CD4-positive, alpha-beta T cell treated with Interleukin-15 for 1 hour (primary cell): ENCODE data around the gene BSPRY.
"Not testable (repeated sequence)": the region's sequence is repeated elsewhere in the genome, so short reads cannot be mapped to it uniquely, and the experiment has no call there.

ENCODE experiments used
- DNase-seq: peaks from one replicate; pipeline ENCODE4 v3.0.0-alpha.2; 2020

Gene BSPRY

DNA sequence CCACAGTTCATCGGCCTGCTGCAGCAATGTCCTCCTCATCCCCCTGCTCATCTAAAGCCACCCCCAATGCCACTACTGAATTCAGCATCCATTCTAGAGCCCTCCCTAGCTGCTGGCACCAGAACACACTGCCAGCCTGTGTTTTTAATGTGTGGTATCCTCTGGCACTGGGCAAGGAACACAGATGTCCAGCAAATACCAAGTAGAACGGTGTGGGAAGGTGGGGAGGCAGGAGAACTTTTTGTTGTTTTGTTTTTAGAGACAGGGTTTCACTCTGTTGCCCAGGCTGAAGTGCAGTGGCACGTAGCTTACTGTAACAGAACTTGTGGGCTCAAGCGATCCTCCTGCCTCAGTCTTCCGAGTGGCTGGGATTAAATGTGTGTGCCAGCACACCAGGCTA is 22.7 kb downstream of the BSPRY start:
- no peak for DNase-seq

DNA sequence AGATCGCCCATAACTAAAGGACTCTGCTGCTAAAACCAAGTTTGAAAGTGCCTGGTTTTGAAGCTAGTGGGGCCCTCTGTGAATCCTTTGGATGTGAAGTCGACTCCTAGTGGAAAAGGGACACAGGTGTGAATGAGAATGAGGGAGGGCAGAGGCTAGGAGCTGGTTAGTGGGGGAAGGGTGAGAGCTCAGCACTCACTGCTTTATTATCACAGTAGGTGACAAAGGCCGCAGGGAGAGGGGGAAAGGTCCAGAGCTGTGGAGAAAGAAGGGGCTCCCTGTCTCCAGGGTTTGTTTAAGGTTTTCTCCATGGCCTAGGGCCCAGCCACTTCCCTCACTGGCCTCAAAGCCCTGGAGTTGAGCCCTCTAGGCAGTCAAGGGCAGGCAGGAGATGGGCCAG is 23.9 kb downstream of the BSPRY start:
- no peak for DNase-seq

DNA sequence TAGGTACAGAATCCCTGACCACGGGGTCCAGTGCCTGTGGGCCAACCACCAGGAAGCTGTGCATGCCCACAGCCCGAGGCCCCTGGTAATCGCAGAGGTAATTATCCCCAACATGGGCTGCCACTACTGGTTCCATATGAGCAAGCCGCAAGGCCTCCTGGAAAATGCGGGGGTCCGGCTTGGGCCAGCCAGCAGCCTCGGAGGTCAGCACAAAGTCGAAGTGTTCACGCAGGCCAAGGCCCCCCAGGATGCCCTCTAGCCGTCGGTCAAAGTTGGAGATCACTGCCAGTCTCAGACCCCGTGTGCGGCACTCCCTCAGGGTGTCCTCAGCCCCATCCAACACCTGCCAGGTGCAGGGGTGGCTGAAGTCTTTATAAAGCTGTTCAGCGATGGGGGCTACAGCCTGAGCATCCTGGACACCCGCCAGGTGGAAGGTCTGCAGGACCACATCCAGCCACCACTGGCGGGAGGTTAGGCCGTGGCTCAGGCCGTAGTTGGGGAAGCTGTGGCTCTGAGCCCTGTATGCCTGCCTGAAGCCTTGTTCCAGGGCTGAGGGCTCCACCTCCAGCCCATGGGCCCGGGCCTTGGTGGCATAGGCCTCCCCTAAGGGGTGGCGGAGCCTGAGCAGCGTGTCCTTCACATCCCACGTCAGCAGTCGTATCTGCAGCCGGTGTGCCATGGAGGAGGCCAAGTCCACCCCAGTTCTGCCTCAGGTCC is 24.5 kb downstream of the BSPRY start:
- no peak for DNase-seq

DNA sequence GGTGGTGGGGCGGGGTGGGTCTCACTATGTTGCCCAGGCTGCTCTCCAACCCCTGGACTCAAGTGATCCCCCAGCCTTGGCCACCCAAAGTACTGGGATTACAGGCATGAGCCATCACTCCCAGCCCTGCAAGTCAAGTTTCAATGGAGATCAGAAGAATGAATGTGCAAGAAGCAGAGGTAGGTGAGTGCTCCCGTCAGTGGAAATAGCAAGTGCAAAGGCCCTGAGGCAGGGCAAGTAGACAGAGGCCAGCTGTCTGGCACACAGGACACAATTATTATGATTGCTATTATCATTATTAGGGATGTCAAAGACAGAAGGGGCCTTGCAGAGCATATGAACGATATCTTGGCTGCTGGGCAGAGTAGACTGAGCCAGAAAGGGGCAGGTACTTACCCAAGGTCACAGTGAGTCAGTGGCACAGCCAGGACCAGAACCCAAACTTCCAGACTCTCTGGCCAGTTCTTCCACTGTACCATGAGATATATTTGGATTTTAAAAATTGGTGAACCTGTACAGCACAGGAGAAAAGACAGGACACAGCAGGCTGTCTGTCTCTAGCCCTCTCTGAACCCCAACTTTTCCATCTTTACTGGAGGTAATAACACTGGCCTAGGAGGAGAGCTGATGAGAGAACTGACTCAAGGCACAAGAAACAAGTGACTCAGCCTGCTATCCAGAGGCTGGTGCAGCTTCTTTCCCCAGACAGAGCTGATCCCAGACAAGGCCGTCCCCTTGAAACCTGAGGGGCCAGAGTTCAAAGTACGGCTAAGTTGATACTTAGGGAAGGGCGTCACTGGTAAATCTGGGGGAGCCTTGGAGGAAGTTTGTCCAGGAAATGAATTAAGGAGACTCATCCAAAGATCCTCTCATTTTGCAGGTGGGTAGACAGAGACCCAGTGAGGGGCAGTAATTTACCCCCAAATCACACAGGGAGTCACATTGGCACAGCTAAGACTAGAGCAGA is 26.0 kb downstream of the BSPRY start:
- no peak for DNase-seq

DNA sequence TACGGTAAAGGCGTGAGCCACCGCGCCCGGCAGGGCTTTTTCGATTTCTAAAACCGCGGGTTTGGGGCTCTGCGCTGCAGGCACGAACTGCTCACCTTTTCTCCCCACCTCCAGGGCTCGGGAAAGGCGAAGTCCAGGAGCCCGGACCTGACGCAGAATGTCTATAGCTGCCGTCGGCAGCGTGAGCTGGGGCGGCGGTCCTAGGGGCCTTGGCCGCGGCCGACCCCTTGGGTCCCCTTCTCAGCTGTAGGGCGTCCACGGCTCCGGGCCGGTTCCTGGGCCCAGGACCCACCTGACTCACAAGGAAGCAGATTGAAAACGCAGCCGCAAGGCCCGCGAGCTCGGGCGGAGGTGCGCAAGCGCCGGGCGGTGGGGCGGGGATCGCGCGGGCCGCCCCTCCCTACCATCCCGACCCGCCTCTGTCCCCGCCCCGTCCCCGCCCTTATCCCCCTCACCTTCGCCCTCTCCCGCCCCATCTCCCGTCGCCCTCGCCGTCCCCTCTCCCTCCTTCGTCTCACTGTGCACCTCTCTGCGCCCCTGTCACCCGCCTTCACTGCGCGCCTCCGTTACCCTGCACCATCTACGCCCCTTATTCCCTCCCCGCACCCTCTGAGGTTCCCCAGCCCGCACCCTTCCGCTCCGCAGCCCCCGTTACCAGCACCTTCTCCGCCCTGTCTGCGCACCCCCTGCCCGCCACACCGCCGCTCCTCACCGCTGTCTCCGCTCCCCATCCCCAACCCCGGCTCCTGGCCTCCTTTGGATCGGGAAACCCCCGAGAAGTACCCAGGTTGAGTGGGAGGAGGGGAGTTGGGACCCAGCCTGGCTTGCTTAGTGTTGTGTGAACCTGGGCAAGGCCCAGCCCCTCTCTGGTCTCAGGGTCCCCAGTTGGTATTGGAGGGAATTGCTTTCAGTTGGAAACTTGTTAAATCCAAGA is 27.6 kb downstream of the BSPRY start, which contains the start of gene HDHD3:
Gene HDHD3 (minus strand): TSS at position 353 of the 934 bp plus-strand sequence. CDS start 2,632 bp downstream, outside the sequence.
- DNase-seq: peak; percentile 81

DNA sequence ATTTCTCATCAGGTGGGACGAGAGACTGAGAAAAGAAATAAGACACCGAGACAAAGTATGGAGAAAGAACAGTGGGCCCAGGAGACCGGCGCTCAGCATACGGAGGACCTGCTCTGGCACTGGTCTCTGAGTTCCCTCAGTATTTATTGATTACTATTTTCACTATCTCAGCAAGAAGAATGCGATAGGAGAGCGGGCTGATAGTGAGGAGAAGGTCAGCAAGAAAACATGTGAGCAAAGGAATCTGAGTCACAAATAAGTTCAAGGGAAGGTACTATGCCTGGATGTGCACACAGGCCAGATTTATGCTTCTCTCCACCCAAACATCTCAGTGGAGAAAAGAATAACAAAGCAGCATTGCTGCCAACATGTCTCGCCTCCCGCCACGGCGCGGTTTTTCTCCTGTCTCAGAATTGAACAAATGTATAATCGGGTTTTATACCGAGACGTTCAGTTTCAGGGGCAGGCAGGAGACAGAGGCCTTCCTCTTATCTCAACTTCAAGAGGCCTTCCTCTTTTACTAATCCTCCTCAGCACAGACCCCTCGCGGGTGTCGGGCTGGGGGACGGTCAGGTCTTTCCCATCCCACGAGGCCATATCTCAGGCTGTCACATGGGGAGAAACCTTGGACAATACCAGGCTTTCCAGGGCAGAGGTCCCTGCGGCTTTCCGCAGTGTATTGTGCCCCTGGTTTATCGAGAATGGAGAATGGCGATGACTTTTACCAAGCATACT is 29.9 kb downstream of the BSPRY start:
- DNase-seq: not testable (repeated sequence)

DNA sequence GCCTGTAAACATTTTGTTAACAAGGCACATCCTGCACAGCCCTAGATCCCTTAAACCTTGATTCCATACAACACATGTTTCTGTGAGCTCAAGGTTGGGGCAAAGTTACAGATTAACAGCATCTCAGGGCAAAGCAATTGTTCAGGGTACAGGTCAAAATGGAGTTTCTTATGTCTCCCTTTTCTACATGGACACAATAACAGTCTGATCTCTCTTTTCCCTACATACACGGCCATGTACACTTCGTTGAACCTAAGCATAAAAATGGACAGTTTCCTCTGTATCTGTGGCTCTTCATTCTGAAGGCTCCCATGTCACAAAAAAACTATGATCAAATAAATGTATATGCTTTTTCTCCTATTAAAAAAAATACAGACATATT is 30.5 kb downstream of the BSPRY start:
- not testable (repeated sequence) for DNase-seq

DNA sequence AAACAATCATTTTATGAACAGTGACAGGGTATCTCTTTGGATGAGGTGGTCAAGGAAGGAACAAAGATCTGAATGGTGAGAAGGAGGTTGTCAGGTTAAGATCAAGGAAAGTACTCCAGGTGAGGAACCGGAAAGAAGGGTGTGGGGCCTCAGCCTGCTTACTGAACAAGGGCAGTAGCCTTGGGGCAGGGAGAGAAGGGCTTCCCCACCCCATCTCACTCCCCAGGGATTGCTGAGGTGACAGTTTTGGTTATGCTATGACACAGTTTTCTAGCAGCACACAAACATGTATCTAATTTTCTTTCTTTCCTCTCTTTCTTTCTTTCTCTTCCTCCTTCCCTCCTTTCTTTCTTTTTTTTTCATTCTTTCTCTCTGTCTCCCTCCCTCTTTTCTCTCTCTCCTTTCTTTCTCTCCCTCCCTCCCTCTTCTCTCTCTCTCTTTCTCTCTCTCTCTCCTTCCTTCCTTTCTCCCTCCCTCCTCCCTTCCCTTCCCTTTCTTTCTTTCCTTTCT is 31.6 kb downstream of the BSPRY start:
- no peak for DNase-seq

DNA sequence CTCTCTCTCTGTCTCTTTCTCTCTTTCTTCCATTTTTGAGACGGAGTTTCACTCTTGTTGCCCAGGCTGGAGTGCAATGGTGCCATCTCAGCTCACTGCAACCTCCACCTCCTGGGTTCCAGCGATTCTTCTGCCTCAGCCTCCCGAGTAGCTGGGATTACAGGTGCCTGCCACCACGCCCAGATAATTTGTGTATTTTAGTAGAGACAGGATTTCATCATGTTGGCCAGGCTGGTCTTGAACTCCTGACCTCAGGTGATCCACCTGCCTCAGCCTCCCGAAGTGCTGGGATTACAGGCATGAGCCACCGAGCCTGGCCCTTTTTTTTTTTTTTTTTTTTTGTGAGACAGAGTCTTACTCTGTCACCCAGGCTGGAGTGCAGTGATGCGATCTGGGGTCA is 32.1 kb downstream of the BSPRY start:
- not testable (repeated sequence) for DNase-seq

DNA sequence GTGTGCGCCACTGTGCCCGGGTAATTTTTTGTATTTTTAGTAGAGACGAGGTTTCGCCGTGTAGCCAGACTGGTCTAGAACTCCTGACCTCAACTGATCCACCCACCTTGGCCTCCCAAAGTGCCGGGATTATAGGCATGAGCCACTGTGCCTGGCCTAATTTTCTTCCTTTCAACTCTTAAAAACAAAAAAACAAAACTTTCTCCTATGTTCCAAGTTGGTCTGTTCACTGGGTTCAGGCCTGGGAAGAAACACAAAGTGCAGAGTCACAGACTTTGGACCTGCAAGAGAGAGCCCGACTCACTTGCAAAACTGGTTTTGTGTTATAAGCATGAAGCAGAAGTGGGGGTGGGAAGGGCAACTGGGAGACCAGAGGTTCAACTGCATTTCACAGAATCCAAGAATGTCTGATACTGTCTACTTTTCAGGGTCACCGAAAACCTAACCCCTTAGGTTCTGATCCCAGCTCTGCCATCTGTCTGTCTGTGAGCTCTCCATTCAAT is 32.6 kb downstream of the BSPRY start:
- DNase-seq: no peak

DNA sequence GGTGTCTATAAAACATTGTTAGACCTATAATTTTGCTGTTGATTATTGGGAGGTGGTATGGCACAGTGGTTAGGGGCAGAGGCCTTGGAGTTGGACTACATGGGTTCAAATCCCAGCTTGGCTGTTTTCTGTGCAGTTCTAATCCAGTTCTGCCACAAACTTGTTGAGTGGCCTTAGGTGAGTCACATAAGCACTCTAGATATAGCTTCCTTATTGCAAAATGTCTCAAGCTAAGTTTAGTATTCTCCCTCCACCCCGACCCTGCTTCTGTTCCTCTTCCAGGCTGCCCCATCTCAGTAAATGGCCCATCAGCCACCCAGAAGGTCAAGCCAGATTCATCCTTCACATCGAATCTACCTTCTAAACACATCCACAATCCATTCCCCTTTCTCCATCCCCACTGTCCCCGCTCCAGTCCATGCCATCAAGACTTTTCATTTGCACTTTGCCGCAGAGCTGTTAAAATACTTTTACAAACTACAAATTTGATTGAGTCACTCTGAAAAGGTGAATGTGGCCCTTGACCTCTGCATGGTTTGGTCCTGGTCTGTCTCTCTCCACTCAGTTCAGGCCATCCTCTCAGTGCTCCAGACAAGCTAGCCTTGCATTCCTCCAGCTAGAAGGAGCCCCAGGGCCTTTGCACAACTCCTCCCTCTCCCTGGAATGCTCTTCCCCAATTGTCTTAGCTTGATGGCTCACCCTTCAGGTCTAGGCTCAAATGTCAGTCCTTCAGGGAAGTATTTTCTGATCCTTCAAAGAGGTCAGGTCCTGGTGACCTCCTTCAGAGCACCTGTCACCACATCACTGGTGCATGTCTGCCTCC is 37.4 kb downstream of the BSPRY start:
- no peak for DNase-seq

DNA sequence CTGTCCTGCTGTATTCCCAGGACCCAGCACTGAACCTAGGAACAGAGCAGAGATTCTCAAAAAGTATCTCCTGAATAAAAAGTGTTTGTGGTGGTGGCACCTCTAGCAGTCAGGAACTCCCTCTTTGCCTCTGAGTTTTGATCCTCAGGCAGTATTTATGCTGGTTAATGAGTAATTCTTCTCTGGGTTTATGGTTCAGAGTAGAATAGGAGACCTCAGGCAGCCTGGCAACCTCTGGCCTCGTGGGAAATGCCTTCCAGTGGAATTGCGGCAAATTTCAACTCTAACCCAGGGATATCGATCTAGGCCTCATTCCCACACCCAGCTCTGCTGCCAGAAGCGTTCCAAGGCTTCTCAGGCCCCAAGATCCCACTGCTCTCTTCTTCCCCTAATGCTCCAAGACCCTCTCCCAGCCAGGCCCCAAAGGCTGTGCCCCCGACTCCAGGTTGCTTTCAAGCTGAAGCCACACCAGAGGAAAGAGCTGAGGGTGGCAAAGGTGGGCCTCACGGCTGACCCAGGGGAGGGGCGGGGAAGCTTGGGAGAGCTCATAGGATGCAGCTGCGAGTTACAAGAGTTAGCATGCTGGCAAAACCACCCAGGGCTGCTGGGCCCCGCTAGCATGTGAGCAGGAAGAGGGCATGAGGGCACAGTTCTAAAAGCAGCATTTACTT is 38.4 kb downstream of the BSPRY start:
- no peak for DNase-seq

DNA sequence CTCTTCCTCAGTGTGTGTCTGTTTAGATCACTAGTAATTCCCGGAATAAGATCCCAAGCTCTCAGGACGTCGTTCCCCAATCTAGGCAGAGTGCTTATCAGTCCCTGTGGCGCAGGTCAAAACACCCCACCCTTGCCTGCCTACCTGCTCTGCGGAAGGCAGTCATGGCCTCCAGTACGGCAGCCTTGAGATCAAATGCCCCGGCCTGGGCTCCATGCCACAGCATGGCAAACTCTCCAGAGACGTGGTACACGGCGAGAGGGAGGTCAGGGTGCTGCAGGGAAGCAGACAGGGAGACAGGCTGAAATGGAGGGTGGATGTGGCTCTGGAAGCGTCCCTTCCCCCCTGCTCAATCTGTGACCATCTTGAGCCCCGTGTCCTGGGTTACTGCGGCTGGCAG is 39.5 kb downstream of the BSPRY start:
- no peak for DNase-seq

DNA sequence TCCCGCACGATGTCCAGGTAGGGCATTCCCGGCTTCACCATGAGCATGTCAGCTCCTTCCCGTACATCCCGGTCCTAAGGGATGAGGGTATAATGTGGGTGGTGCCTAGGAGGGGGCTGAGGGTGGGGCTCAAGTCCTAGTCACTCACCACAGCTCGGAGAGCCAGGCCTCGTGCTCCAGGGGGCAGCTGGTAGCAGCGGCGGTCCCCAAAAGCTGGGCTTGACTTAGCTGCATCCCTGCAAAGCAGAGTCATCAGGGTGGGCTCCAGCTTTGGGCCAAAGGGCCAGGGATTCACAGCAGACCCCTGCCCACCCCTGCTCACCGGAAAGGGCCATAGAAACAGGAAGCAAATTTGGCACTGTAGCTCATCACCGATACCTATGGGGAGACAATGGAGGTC is 40.1 kb downstream of the BSPRY start:
- no peak for DNase-seq

DNA sequence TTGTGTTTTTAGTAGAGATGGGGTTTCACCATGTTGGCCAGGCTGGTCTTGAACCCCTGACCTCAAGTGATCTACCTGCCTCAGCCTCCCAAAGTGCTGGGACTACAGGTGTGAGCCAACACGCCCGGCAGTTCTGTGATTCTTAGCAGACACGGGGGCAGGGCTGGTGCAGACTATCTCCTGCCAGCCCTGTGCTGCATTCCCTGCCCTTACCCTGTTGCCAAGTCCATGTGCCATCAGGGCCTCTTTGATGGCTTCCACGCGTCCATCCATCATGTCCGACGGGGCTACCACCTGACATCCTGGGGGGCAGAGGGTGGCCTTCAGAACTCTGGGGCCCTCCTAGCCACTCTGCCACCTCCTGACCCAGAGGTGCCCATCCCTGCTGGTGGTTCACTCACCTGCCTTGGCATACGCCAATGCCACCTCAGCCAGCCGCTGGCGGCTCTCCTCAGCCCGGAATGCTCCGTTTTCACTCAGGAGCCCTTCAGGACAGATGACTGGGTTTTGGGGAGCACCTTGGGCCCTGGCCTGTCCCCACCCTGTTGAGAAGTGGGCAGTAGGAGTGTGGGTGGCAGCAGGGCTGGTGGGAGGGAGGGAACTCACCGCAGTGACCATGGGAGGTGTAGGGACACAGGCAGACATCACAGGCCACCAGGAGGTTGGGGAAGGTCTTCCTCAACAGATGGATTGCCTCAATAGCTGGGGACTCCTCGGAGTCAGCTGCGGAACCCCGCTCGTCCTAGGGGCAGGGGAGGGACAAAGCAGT is 41.0 kb downstream of the BSPRY start:
- no peak for DNase-seq

DNA sequence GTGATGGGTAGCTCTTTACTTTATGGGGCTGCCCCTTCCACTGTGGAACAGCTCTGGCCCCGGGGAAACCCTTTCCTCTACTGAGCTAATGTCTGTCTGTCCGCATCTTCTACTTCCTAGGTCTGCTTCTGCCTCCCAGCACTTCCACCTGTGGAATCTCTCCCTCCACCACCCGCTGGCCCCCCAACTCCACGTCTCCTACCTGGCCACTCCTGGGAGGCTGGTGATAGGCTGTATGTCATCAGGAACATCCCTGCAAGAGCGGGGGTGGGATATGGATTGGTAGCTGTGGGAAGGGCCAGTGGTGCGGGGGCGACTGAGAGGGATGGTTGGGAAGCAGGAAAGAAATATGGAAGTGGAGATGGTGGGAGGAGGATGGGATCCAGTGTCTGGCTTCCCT is 42.6 kb downstream of the BSPRY start:
- no peak for DNase-seq

DNA sequence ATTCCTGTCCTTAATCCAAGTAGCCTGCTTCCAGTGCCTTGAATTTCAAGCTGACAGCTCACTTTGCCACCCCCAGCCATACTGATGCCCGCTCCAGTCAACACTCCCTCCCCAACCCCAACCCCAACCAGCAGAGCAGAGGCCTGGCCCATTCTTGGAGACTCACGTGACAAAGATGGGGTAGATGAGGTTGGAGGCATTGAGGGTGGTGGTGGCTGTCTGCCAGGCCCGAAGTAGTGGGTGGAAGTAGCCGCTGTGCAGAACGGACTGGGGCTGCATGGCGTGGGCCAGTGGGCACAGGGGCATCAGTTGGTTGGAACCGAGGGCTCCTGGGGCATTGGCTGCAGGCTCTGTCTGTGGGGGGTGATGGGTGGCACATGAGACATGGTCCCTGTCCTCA is 43.9 kb downstream of the BSPRY start:
- no peak for DNase-seq

DNA sequence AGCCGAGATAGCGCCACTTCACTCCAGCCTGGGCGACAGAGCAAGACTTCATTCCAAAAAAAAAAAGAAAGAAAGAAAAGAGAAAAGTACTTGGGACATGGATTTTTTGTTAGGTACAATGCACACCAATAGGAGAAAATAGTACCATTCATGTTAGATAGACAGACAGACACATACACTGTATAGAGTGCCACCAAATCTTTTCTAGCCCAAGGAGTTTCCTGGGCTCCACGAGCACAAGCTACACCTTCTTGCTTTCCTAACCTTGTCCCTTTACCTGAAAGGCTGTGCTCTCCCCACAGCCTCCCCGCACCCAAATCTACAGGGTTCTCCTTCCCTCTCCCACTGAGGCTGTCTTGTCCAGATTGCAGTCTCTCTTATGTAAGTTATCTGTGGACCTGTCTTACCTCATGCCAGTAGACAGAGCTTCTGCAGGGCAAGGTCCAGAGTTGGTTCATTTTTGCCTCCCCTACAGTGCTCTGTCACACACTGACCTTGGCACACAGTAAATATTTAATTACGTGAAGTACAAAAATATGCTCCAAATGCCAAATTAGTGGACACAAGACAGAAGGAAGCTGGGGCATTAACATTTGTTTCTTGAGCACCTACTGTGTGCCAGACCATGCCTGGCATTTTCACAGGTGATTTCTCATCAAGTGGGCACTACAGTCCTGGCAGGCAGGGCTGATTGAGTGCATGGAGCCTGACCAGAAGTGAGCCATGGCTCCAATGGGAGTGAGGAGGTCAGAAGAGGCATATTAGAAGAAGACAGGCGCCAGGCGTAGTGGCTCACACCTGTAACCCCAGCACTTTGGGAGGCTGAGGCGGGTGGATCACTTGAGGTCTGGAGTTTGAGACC is 45.9 kb downstream of the BSPRY start:
- DNase-seq: no peak
